Loucy (cell line): Measurements from ENCODE around the gene AUP1.

Experiments
- H2AFZ ChIP-seq: fragments of 200-600 bp; sonication (generic); 2 replicates; pipeline ENCODE4 v1.6.0; 2016; ENCODE audit warnings: antibody characterized with exemption, mild to moderate bottlenecking, low read length, moderate library complexity
- H3F3A ChIP-seq: fragments of 200-600 bp; 2 replicates; pipeline ENCODE4 v1.6.0; 2016; ENCODE audit warnings: antibody characterized with exemption, low read depth, mild to moderate bottlenecking
- H3K27me3 ChIP-seq: fragments of 200-600 bp; sonication (generic); 2 replicates; pipeline ENCODE4 v1.6.1; 2014; ENCODE audit warnings: low read length, mild to moderate bottlenecking; ENCODE audit not compliant: insufficient read depth, poor library complexity, severe bottlenecking
- H3K36me3 ChIP-seq: fragments of 200-600 bp; sonication (generic); 2 replicates; pipeline ENCODE4 v1.6.1; 2016; ENCODE audit warnings: low read length; ENCODE audit not compliant: insufficient read depth
- H3K4me1 ChIP-seq: fragments of 200-600 bp; sonication (generic); 2 replicates; pipeline ENCODE4 v1.5.1; 2014; ENCODE audit warnings: low read length, mild to moderate bottlenecking; ENCODE audit not compliant: insufficient read depth, poor library complexity, severe bottlenecking
- H3K4me2 ChIP-seq: fragments of 200-600 bp; sonication (generic); 2 replicates; pipeline ENCODE4 v1.6.0; 2014; ENCODE audit warnings: antibody characterized with exemption, low read length, low read depth, mild to moderate bottlenecking; ENCODE audit not compliant: poor library complexity, severe bottlenecking
- H3K4me3 ChIP-seq: fragments of 200-600 bp; sonication (generic); 2 replicates; pipeline ENCODE4 v1.5.1; 2014; ENCODE audit warnings: low read length, mild to moderate bottlenecking, mixed read lengths; ENCODE audit not compliant: poor library complexity, severe bottlenecking
- H3K79me2 ChIP-seq: fragments of 200-600 bp; sonication (generic); 2 replicates; pipeline ENCODE4 v1.6.1; 2014; ENCODE audit warnings: low read length; ENCODE audit not compliant: insufficient read depth
- H3K9ac ChIP-seq: fragments of 200-600 bp; sonication (generic); 2 replicates; pipeline ENCODE4 v1.6.0; 2014; ENCODE audit warnings: mild to moderate bottlenecking, low read depth, low read length, moderate library complexity; ENCODE audit not compliant: poor library complexity, severe bottlenecking
- H3K9me2 ChIP-seq: fragments of 200-600 bp; sonication (generic); replicated peaks from 2 replicates; pipeline ENCODE4 v1.6.1; 2016; ENCODE audit warnings: low read depth, low read length, mixed read lengths
- H3K9me3 ChIP-seq: fragments of 200-600 bp; sonication (generic); 2 replicates; pipeline ENCODE4 v1.6.1; 2014; ENCODE audit warnings: mild to moderate bottlenecking, antibody characterized with exemption, low read length, low read depth; ENCODE audit not compliant: insufficient read depth
- H4K20me1 ChIP-seq: fragments of 200-600 bp; sonication (generic); 2 replicates; pipeline ENCODE4 v1.6.0; 2014; ENCODE audit warnings: antibody characterized with exemption, low read length, mild to moderate bottlenecking; ENCODE audit not compliant: insufficient read depth, poor library complexity, severe bottlenecking
- EZH2phosphoT487 ChIP-seq: fragments of 200-600 bp; IDR thresholded peaks from 2 replicates; pipeline ENCODE4 v1.6.1; 2018; ENCODE audit warnings: antibody characterized with exemption, mild to moderate bottlenecking, moderate library complexity, borderline replicate concordance
- TF ChIP-seq, protein P1 (sequence below): fragments of 200-600 bp; sonication (generic); conservative IDR thresholded peaks from 2 replicates; pipeline ENCODE4 v1.5.1; 2014; ENCODE audit warnings: mild to moderate bottlenecking, antibody characterized with exemption, low read length

AUP1 gene

DNA sequence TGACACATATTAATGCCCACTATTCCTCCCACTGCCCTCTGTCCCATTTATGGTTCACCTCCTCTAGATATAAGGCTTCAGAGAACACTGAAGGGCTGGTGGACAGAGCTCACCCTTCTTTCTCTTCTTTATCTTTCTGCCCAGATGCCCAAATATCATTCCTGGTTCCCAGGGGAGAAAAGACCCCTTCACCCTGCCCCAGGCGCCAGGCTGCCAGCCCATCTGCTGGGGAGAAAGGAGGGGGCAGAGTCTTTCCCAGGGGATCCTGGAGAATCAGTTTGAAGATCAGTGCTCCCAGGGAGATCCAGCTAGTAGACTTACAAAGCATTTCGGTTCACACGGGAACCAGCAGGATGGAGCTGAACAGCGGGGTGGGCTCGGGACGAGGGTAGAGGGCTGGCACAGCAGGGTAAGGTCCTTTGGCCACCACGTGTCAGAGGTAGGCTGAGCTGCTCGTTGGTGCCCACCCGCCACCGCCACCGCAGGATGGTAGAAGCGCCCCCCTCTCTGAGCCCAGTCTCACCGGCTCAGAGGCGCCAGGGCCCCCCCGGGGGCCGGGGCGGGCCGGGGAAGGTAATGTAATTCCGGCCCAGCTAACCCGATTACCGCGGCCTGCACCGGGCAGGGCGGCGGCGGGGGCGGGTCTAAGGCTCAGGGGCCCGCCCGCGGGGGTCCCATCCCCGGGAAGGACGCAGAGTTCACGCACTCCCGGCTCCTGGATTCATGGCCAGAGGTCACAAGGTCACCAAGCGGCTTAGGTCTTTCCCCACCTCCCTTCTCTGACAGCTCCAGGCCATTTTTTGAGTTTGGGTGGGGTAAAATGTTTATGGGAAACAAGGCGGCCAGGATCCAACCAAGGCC is 16.5 kb downstream of the AUP1 start:
- peaks cover 11% of the 10 kb centered on the region for H3K4me1 ChIP-seq
- H3K9me2 ChIP-seq = no peaks in the 10 kb centered on the region
- H3K4me2 ChIP-seq = no peak overlapping the region
- no peaks in the 10 kb centered on the region for H3K79me2 ChIP-seq
- no peaks in the 10 kb centered on the region for H3F3A ChIP-seq
- no peak overlapping the region for H3K4me3 ChIP-seq
- no peaks in the 10 kb centered on the region for H4K20me1 ChIP-seq
- peaks cover 14% of the 10 kb centered on the region for H3K27me3 ChIP-seq
- H3K36me3 ChIP-seq = no peaks in the 10 kb centered on the region
- no peak overlapping the region for H2AFZ ChIP-seq
- no peak for TF ChIP-seq EZH2phosphoT487
- TF ChIP-seq, protein P1, sequence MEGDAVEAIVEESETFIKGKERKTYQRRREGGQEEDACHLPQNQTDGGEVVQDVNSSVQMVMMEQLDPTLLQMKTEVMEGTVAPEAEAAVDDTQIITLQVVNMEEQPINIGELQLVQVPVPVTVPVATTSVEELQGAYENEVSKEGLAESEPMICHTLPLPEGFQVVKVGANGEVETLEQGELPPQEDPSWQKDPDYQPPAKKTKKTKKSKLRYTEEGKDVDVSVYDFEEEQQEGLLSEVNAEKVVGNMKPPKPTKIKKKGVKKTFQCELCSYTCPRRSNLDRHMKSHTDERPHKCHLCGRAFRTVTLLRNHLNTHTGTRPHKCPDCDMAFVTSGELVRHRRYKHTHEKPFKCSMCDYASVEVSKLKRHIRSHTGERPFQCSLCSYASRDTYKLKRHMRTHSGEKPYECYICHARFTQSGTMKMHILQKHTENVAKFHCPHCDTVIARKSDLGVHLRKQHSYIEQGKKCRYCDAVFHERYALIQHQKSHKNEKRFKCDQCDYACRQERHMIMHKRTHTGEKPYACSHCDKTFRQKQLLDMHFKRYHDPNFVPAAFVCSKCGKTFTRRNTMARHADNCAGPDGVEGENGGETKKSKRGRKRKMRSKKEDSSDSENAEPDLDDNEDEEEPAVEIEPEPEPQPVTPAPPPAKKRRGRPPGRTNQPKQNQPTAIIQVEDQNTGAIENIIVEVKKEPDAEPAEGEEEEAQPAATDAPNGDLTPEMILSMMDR = no peak
- H3K9ac ChIP-seq = no peak overlapping the region
- H3K9me3 ChIP-seq = no peaks in the 10 kb centered on the region

DNA sequence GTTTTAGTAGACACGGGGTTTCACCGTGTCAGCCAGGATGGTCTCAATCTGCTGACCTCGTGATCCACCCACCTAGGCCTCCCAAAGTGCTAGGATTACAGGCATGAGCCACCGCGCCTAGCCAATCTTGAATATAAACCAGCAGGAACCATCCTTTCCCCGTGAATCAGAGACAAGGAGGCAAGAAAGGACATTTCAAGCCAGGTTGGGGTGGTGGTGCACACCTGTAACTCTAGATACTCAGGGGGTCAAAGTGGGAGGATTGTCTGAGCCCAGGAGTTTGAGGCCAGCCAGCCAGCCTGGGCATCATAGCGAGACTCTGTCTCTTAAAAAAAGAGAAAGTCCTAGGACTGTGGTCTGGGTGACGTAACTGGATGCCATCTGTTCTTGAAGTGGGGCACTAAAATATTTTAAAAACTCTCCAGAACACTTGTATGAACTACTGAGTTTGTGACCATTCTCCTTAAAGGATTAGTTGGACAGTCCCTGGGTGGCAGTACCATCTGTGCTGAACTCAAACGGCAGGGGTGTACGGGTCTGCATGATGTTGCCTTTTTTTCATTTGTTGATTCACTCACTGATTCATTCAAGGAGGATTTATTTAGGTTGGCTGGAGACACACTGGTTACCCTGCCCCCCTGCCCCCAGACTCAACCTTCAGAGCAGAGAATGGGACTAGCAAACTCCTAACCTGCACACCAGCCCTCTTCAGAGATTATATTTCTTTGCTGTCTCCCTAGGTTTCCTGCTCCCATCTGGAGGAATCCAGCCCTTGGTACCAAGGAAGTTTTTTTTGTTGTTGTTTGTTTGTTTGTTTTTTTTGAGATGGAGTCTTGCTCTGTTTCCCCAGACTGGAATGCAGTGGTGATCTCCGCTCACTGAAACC is 18.2 kb downstream of the AUP1 start:
- no peaks in the 10 kb centered on the region for H3F3A ChIP-seq
- H3K4me3 ChIP-seq = no peak overlapping the region
- no peaks in the 10 kb centered on the region for H3K36me3 ChIP-seq
- no peaks in the 10 kb centered on the region for H4K20me1 ChIP-seq
- peaks cover 7% of the 10 kb centered on the region; the same call in 1 of the 2 replicates for H3K79me2 ChIP-seq
- no peak overlapping the region for H3K9ac ChIP-seq
- no peak overlapping the region for H2AFZ ChIP-seq
- no peak overlapping the region for H3K4me2 ChIP-seq
- H3K9me3 ChIP-seq = no peaks in the 10 kb centered on the region
- TF ChIP-seq, protein P1 = no peak
- no peak for TF ChIP-seq EZH2phosphoT487
- peaks cover 21% of the 10 kb centered on the region for H3K4me1 ChIP-seq
- peaks cover 14% of the 10 kb centered on the region for H3K27me3 ChIP-seq
- H3K9me2 ChIP-seq = no peaks in the 10 kb centered on the region

DNA sequence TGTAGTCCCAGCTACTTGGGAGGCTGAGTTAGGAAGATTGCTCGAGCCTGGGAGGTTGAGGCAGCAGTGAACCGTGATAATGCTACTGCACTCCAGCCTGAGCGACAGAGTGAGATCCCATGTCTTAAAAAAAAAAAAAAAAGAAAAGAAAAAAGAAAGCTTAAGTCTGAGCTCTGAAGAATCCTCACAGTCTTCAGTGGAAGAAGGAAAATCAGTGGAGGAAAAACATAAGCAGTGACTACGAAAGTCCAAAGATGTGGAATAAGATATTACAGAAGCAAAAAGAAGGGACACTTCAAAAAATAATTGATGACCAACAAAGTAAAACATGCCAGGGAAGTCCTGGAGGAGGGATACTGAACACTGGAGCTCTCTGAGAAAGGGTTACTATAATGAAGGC is 19.2 kb downstream of the AUP1 start:
- Histone ChIP-seq H3K79me2 (peaks cover 15% of the 10 kb centered on the region; the same call in 1 of the 2 replicates), H3F3A (no peaks in the 10 kb centered on the region), H3K4me1 (peaks cover 26% of the 10 kb centered on the region), H3K4me3 (no peak overlapping the region), H2AFZ (no peak overlapping the region), H3K27me3 (peaks cover 14% of the 10 kb centered on the region), H3K9me2 (no peaks in the 10 kb centered on the region), H3K9me3 (no peaks in the 10 kb centered on the region), H3K36me3 (no peaks in the 10 kb centered on the region), H3K4me2 (no peak overlapping the region), H3K9ac (no peak overlapping the region), H4K20me1 (no peaks in the 10 kb centered on the region)
- TF ChIP-seq, protein P1 = no peak
- TF ChIP-seq EZH2phosphoT487 = no peak
